ENCODE measurements around the gene HMCES. TPM values are rescaled to one million over a fixed set of nuclear protein-coding genes. Genes with fewer than 3 reads are reported as not detected.
A peak's percentile ranks its signal among the peaks of the same experiment; 100 is the strongest.

Gene HMCES
- total RNA-seq, 1 donor, result 29.4 TPM

- peak; percentile 33 for DNase-seq (ENCODE audit: low read depth)
- peak overlapping the region; percentile 89 for H3K4me3 ChIP-seq (ENCODE audit: low read depth, low read length)
- TF ChIP-seq CTCF (IDR thresholded peaks at IDR 0.05; ENCODE audit: insufficient read depth, low read depth, low read length), result no peak
Measured at GRCh38 chr3:129315223-129315997, 36.7 kb downstream of the HMCES start.

- peak overlapping the region; percentile 89 for H3K4me3 ChIP-seq (ENCODE audit: low read depth, low read length)
- DNase-seq (ENCODE audit: low read depth), result no peak
- TF ChIP-seq CTCF (IDR thresholded peaks at IDR 0.05; ENCODE audit: insufficient read depth, low read depth, low read length), result no peak
Measured at GRCh38 chr3:129315998-129316247, 37.3 kb downstream of the HMCES start.

GRCh38 chr3:129316248-129317013 lies 37.8 kb downstream of the HMCES start:
- peak overlapping the region; percentile 89 for H3K4me3 ChIP-seq (ENCODE audit: low read depth, low read length)
- peak; percentile 46 for TF ChIP-seq CTCF (IDR thresholded peaks at IDR 0.05; ENCODE audit: insufficient read depth, low read depth, low read length)
- peak; percentile 82 for DNase-seq (ENCODE audit: low read depth)

GRCh38 chr3:129317014-129317771 lies 38.5 kb downstream of the HMCES start:
- TF ChIP-seq CTCF (IDR thresholded peaks at IDR 0.05; ENCODE audit: insufficient read depth, low read depth, low read length), result no peak
- DNase-seq (ENCODE audit: low read depth), result no peak

GRCh38 chr3:129317848-129318247 lies 39.2 kb downstream of the HMCES start:
- DNase-seq (ENCODE audit: low read depth), result no peak
- H3K4me3 ChIP-seq (ENCODE audit: low read depth, low read length), result no peak overlapping the region

More at GRCh38 chr3:129317014-129317771, 38.5 kb downstream of the HMCES start:
- peak overlapping the region; percentile 89 for H3K4me3 ChIP-seq (ENCODE audit: low read depth, low read length)

GRCh38 chr3:129318921-129319320 lies 40.3 kb downstream of the HMCES start:
- H3K4me3 ChIP-seq (ENCODE audit: low read depth, low read length), result no peak overlapping the region
- DNase-seq (ENCODE audit: low read depth), result no peak
- no peak for TF ChIP-seq CTCF (IDR thresholded peaks at IDR 0.05; ENCODE audit: insufficient read depth, low read depth, low read length)

More at GRCh38 chr3:129317848-129318247, 39.2 kb downstream of the HMCES start:
- TF ChIP-seq CTCF (IDR thresholded peaks at IDR 0.05; ENCODE audit: insufficient read depth, low read depth, low read length), result no peak
